NCI-H510A (cell line): ENCODE data around the gene NOS3.

ENCODE experiments used
- DNase-seq: peaks from one replicate; lab custom pipeline; 2025; lab: John Stamatoyannopoulos, UW

NOS3 gene

DNA sequence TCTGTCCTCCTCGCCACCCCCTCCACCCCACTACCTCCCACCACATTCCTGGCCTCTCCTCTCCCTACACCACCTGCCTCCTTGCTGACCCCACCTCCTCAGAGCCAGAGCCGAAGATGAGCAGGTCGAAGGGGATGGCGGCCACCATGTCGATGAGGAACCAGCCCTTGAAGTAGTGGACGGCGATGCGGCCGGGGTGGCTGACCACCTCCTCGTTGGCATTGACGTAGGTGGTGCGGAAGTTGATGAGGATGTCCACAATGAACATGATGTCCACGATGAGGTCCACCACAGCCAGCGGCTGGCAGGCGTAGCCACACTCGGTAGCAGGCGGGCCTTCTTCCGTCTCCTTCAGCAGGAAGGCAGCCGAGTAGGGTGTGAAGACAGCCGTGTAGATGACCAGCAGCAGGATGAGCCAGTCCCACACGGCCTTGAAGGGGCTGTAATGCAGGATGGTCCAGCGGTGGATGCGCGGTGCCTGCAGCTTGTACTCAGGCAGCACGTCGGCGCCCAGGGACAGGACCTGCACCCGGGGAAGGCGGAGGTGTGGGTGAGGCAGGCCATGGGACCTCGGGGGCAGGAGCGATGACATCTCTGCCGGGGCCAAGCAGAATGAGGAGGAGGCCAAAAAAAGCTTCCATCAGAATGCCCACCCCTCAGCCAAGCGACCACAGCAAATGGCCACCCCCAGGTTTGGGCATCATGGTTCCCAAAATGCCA lies 38.3 kb upstream of the NOS3 start:
- no peak for DNase-seq

DNA sequence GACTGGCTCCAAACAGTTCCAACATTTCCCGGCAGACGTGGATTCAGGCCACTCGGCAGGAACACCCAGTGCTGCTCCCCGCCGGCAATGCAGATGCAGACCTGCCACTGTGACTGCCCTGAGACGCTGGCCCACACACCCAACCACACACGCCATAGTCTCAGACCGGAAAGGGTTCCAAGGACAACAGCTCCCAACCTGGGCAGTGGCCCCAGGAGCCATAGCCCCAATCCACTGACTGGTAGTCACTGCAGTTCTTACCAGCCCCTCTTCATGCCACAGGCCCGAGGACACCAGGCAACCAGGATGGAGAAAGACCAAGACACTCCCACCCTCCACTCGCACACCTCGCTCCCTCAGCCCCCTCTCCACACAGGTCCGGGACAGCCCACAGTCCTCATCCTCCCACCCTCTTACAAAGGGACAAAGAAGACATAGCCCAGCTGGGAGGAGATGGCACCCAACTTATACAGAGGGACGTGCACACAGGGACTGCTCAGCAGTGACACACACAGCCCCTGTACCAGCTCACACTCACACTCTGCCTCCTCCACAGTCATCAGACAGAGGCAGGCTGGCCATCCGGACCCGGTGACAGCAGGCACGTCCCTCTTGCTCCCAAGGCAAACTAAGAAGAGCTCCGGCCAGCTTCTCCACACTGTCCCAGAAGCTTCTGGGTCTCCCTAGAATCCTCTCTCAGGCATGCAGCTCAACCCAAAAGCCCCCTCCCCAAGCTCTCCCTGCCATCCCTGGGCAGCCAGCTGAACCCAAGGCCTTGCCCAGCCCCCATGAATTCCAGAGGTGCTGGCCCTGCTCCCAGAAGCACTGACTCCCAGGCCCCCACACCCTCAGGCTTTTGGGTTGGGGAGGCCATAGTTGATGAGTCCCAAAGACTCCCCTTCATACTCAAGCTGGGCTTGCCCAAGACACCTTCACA lies 37.5 kb upstream of the NOS3 start:
- no peak for DNase-seq

DNA sequence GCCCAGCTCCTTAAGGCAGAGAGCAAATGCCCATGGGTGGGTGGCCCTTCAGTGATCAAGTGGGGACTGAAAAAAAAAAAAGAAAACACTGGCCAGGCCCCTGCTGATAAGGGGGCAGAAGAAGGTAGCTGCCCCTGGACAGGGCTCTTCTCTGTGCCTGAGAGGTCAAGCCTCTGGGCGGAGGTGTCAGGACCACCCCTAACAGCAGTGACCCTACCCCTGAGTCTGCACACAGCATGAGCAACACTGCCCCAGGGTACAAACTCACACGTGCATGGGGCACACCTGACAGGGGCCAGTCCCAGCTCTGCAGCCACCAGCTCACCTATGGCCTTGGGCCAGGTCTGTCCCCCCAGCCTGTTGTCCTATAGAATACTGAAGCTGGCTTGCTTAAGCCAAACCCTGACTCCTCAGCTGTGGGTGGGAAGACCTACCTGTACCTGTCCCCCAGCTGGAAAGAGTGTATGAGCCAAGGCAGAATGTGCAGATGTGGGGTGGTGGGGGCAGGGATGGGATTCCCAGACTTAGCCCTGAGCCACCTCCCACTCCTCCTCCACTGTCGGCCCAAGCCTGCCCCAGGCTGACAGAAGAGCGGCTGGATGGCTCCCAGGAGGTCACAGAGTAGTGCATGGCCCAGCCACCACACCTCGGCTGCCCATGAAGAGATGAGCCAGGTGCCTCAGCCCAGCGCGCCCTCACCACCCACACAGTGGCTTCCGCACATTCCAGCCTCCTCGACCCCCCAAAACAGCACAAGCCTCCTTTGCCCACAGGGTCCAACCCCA lies 36.4 kb upstream of the NOS3 start:
- DNase-seq: no peak

DNA sequence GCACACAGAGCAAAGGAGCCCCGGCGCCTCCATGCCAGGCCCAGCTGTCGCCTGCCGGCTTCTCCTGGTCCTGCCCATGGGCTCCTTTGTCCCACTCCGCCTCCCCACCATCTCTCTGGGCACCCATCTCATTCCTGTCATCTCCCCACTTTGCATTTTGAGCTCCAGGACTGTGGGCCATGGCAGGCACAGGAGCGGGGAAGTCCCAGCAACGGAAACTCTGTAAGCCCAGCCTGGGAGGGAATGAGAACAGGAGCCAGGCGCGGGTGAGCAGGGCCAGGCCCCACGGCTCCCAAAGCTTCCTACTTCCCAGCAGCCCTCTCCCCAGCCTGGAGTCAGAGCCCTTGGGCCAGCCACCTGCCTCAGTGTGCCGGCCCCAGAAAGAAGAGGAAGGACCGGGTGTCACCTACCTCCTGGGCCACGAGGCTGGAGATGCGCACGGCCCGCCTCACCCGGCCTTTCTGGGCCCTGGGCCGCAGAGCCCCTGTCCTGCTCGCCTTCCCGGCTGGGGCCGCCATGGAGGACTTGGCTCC lies 35.8 kb upstream of the NOS3 start:
- DNase-seq: no peak

DNA sequence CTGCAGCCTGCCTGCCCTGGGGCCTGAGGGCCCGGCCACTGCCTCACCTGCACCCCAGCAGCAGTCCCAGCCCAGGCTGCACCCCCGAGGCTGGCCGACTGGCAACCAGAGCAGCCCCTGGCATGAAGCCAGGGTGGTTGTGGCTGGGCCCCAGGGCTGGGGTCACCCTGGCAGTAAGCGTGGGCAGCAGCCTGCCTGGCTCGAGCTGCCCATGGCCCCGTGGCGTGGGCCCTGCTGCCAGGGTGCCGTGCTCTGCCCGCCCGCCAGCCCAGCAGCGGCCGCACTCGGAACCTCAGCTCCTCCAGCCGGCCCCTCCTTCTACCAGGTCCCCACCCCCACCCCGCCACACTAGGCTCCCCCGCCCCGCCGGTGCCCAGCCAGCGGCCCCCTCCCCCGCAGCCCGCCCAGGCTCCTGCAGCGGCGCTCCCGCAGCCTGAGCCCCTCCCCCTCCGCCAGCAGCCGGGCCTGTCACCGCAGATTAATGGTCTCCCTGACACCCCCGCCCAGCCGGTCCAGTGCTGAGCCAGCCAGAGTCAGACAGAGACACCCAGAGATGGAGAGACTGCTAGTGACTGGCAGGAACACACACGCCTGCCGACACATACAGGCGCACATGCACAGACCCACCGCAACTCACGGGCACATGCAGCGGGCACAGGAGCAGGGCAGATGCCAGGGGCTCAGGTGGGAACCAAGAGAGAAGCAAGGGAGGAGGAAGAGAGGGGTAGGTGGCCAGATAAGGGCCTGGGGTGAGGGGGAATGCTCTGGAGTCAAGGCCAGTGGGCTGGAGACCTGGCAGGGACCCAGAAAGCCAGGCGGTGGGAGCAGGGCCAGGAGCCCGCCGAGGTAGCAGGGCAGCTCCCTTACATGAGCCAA lies 35.1 kb upstream of the NOS3 start:
- peak; percentile 71 for DNase-seq

DNA sequence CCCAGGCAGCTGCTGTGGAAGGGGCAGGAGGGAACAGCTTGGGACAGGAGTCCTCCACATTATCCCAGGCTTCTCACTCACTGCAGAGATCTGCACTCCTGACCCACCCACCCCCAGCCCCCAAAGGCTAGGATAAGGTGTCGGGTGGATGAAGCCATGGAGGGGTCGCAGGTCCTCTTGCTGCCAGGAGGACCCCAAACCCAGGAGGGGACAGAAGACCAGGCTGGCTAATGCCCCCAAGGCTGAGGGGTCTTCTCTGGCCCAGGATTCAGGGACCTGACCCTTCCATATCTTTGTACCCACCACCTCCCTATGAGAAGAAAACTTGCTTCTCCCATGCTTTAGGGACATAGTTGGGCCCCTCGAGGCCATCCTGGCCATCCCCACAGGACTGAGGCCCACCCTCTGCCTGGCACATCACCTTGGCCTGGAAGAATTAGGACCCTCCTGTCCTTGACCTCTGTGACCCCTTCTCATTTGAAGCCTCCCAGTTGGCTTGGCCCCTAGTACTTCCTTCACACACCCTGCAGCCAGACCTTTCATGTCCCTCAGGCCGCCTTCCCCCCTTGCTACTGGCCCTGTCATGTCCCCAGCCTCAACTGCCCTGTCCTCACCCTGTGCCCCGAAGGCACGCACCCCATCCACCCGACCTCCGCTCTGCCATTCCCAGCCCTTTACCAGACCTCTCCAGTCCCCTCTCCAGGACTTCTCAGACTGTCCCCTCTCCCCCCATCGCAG lies 34.3 kb upstream of the NOS3 start:
- no peak for DNase-seq

DNA sequence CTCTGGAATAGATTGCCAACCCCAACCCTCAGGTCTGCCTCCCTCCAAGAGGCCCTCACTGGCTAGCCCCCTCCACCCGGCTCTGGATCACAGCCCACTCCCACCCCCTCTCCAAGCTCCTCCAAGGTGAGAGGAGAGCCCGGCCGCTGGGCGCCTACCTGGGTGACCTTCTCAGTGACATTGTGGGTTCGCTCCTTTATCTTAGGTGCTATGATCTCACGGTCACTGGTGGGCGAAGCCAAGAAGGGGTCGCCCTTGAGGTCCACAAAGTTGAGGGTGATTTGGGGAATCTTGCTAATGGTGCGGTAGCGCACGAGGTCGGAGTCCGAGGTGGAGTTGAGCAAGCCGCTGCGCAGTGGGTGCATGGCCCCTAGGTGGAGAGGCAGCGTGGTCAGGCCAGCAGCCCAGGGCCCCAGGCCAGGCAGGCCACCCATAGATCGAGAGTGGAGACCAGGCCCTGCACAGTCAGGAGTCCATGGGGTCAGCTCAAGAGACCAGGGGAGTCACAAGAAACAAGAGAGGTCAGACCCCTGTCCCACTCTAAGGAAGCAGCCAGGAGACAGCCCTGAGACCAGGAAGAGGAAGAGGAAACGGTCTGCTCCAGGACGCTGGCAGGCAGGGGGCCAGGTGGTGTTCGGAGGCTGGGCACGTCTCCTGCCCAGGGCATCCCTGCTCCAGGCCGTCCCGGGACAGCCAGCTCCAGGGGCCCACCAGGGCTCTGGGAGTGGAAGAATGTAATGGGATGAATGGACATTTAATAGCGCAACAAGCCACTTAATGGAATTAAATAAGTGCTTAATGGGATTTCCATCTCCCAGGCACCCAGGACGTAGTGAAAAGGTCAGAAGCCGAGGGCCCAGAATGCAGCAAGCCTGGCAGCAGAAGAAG lies 33.4 kb upstream of the NOS3 start:
- no peak for DNase-seq

DNA sequence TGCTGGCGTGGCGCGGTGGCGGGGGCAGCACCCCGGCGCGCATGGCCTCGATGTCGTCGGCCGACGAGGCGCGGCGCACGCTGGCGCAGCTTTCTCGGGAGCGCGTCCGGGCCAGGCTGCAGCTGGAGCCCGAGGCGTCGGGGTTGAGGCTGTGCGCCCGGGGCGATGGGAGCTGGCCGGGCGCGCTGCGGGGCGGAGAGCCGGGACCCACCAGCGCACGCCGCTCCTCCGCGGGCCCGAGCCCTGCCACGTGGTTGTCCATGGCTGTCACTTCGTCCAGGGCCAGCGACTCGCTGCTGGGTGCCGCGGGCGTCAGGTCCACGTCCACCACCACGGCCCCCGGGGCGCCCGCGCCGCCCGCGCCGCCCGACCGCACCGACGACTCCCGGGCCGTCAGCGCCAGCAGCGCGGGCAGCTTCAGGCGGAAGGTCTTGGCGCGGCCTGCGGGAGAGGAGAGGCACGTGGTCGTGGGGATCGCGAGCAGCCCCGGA lies 32.7 kb upstream of the NOS3 start:
- DNase-seq: no peak

DNA sequence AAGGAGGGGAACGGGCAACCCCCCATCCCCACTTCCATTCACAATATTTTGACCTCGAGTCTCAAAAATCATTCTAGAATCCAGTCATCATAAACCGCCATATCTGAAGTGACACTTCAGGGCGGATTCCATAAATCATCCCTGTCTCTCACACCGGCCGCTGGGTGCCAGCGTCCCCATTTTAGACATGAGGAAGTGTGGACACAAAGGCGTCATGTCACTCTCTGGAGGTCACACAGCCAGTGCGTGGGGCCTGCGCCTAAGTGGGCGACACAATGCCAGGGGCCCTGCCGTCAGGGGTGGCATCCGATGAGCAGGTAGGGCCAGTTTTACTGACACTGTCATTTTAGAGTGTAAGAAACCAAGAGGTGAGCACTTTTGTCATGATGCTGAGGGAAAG lies 32.2 kb upstream of the NOS3 start:
- DNase-seq: no peak

DNA sequence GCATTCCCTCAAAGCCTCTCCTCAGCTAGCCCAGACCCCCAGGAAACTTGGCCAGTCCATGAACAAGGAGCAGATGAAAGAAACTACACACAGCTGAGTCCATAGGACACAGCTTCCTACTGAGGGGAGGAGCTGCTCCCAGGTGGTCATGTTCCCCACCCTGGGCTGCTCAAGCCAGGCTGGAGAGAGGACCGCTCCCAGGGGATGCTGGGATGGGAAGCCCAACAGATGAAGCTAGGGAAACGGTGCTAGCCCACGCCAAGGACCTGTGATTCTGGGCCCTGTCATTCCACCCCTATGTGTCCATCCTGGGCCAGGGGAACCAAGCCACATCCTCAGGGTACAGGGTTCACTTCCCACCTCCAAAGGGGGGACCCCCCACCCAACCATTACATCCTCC lies 31.7 kb upstream of the NOS3 start:
- no peak for DNase-seq

DNA sequence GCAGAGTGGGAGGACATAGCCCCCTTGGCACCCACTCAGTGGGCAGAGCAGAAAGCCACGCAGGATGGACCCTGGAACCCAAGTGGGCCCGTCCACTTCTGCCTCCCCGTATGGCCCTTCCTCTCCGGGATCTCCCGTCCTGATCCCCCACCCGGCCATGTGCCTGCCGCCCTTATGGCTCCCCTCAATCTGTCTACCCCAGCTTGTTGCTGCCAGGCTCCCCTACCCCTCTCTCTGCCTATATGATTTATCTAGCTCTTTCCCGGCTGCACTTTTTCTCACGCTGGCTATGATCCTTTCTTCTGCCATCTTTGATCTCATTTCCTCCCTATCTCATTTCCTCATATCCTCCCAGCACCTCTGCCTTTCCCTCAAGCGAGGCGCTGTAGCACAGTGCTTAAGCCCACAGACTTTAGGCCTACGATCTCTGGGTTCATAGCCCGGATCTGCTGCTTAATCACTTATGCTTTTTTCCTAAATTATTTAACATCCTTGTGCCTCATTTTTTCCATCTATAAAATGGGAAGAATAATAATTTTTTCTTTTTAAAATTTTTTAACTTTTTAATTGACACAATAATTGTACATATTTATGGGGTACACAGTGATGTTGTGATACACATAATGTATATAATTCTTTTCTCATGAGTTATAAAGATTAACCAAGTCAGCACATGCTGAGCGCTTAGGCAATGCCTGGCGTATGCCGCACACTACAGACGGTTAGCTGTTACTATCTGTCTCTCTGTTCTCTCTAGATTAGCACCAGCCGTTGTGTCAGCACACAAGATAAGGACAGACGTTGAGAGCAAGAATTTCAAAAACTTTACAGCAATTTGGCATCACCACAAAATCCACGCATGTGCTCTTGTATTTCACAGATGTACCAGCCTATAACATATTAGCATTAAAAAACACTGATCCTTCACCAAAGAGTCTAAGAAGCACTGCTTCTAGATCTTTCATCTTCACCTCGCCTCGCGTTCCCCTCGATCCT lies 30.8 kb upstream of the NOS3 start:
- DNase-seq: no peak

DNA sequence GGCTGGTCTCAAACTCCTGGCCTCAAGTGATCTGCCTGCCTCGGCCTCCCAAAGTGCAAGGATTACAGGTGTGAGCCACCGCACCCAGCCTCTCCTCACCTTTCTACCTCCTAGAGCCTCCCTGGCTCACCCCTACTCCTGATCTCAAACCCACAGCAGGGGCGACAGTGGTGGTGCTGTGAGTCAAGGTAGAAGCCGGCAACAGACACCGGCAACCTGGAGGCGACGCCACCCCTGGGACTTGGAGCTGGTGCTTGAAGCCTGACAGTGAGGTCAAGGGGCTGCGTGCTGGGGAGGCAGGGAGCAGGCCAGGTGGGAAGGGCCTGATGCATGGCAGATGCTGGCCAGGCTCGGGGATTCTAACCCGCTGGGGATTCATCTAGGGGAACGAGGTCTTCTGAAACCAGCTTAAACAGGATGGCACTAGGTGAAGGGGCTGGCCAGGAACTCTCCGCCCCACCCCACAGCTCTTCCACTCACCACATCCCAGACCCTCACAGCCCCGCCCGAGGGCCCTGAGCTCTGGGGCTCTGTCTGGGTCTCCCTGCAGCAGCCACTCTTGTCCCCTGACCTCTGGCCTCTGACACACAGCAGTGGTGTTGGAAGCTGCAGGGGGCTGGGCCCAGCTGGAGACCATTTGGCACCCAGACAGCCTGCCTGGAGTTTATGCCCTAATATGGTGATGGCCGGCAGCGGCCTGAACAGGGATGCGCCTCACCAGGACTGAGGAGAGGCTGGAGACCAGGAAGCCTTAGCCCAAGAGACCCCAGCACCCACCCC lies 29.1 kb upstream of the NOS3 start:
- no peak for DNase-seq

DNA sequence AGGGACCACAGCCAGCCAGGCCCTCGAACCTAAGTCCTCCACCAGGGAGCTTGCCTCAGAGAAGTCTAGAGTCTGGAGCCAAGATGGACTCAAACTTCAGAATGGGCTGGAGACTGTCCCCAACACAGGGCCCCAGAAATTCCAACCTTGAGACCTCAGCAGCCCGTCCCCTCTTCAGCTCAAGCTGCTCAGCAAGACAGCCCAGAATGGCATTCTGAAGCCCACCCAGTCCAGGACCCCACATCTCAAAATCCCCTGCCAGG lies 28.6 kb upstream of the NOS3 start:
- DNase-seq: no peak

DNA sequence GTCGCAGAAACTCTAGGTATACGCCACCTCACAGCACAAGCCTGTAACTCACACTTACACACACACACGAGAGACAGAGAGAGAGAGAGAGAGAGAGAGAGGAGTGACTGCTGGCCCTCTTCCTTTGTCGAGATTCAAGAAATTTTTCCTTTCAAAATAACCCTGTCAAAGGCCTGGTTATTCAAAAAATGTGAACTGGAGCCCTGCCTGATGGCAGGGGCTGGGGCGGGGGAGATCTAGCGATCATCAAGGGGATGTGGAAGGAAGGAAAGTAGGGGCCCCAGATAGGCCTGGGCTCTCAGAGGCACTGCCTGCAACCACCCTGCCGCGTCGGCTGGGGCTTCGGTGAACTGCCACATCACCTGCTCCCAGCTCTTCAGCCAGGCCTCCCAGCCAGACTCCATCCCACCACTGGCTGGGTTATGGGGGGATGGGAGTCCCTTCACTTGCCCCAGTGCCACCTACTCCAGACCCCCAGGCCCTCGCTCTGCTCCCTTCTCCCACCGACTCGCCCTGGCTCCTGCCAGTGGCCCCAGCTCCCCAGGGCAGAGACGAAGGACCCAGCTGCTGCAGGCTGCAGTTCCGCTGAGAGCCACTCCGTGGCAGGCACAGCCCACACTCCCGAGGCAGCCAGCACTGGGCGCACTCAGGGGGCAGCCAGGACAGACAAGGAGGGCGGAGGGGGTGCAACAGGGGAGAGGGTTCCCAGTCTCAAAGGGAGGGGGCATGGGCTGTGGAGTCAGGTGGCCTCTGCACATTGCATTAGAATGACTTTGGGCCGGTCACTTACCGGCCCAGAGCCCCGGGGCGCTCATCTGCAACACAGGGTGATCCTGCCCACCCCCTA lies 28.0 kb upstream of the NOS3 start:
- no peak for DNase-seq

DNA sequence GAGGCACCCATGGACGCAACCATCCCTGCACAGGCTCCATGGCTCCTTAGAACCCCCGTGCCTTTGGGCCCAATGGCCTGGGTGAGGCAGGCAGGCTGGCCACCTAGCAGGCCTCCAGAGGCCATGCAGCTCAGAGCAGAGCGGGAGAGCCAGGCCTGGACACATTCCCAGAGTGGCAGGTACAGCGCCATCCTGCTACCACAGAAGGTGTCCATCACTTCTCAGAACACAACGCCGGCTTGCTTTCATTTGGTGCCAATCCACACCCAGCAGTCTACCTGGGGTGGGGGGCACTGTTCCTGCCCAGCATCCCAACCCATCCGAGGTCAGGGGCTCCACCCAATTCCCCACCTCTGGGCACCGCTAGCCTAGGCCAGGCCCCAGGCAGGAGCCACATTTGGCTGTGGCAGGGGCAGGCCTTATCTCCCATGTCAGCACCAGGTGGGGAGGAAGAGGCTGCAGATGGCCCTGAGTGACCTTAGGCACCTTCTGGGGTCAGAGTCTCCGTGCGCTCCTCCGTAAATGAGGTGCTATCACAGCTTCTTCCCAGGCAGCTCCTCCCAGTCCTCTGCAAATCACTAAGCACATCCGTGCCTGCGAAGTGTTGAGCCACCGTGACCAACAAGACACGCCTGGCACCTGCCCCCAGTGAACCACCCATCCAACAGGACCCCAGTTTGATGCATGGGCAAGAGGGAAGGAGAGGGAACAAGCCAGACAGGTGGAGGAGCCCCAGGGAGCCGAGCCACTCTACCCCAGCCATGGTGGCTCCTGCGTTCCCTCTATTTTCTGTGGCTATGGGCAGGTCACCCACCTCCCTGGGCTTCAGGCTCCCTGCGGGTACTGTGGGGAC lies 26.9 kb upstream of the NOS3 start:
- no peak for DNase-seq
